HUES48 (cell line): ENCODE measurements around the gene MIA.
"Not testable (repeated sequence)": the region's sequence is repeated elsewhere in the genome, so short reads cannot be mapped to it uniquely, and the experiment has no call there.

Experiments used
- H3K27ac ChIP-seq: one replicate; pipeline ENCODE4 v1.7.0; 2013; ENCODE audit warnings: low read depth, low read length, inconsistent platforms
- H3K27me3 ChIP-seq: 2 replicates; pipeline ENCODE4 v1.6.1; 2013; ENCODE audit warnings: mild to moderate bottlenecking, low read length; ENCODE audit not compliant: control insufficient read depth, insufficient read depth
- H3K36me3 ChIP-seq: 2 replicates; pipeline ENCODE4 v1.6.1; 2013; ENCODE audit warnings: low read length; ENCODE audit not compliant: control insufficient read depth, insufficient read depth
- H3K4me1 ChIP-seq: 2 replicates; pipeline ENCODE4 v1.6.1; 2013; ENCODE audit warnings: mild to moderate bottlenecking, low read length; ENCODE audit not compliant: control insufficient read depth, insufficient read depth
- H3K4me3 ChIP-seq: 2 replicates; pipeline ENCODE4 v1.5.1; 2013; ENCODE audit warnings: mild to moderate bottlenecking, low read depth, low read length
- H3K9ac ChIP-seq: 2 replicates; pipeline ENCODE4 v1.6.1; 2013; ENCODE audit warnings: mild to moderate bottlenecking, low read depth, low read length, moderate library complexity
- H3K9me3 ChIP-seq: 2 replicates; pipeline ENCODE4 v1.6.1; 2013; ENCODE audit warnings: low read length; ENCODE audit not compliant: control insufficient read depth, insufficient read depth

Gene MIA

DNA sequence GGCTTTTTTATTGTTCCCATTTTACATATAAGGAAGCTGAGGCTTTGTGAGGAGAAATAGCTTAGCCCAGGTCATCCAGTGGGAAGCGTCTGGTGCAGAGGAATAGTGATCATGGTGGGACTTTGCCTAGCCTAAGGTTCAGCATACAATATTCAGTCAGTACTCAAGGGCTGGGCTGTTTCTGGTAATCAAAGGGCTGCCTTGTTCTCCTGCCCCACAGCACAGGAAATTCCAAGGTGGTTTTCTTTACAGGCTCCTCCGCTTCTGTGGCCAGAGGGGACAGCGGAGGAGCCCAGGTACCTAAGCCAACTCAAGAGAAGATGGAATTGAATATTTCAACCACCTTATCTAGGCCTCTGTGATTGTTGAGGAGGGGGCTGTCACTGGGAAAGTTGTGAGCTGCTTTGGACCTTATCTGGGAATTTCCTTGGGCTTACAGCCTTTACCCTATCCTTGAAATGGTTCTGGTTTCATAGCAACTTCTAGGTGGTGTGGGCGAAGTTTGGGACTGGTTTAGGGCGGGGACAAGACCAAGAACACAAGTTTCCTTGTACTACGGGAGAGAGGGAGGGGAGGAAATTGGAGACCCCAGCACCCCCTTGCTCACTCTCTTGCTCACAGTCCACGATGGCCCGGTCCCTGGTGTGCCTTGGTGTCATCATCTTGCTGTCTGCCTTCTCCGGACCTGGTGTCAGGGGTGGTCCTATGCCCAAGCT is at the start of gene MIA:
Gene MIA (plus strand): TSS at position 606 of the 716 bp plus-strand sequence. CDS start 22 bp downstream, at position 628.
- Histone ChIP-seq H3K9ac (no peak within 1 kb of the TSS), H3K4me3 (no peak within 1 kb of the TSS), H3K36me3 (no peaks in the 10 kb centered on the region), H3K9me3 (peaks cover 2% of the 10 kb centered on the region; the same call in 1 of the 2 replicates), H3K27me3 (no peaks in the 10 kb centered on the region), H3K4me1 (peaks cover 13% of the 10 kb centered on the region), H3K27ac (no peak within 1 kb of the TSS)

DNA sequence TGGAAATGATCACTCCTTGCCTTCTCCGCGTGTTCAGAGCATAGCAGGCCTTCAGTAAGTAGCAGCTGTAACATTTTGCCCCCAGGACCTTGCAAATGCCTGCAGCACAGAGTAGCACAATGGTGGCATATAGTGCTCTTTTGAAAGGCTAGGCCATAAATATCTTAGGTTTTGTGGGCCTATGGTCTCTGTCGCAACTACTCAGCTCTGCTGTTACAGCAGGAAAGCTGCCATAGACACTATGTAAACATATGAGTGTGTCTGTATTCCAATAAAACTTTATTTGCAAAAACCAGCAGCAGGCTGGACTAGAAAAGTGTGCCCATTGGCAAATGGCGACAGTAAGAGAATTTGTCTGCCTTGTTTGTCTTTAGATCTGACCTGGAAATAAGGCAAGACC is 49.0 kb upstream of the MIA start:
- Histone ChIP-seq H3K27me3 (no peaks in the 10 kb centered on the region), H3K4me3 (no peak overlapping the region), H3K4me1 (no peaks in the 10 kb centered on the region), H3K36me3 (peaks cover 46% of the 10 kb centered on the region), H3K9me3 (no peaks in the 10 kb centered on the region), H3K27ac (no peak overlapping the region), H3K9ac (no peak overlapping the region)

DNA sequence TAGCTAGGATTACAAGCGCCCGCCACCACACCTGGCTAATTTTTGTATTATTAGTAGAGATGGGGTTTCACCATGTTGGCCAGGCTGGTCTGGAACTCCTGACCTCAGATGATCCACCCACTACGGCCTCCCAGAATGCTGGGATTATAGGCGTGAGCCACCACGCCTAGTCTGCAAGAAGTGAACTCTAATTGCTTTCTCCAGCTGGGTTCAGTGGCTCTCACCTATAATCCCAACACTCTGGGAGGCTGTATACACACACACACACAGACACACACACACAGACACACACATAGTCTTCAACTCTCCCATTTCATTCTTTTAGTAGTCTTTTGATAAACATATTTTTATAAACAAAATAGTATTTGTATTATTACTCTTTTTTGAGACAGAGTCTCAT is 45.3 kb upstream of the MIA start:
- not testable (repeated sequence) for H3K9ac ChIP-seq, H3K4me1 ChIP-seq, H3K27me3 ChIP-seq, H3K4me3 ChIP-seq, H3K9me3 ChIP-seq, H3K27ac ChIP-seq
- H3K36me3 ChIP-seq, result peaks cover 71% of the 10 kb centered on the region

DNA sequence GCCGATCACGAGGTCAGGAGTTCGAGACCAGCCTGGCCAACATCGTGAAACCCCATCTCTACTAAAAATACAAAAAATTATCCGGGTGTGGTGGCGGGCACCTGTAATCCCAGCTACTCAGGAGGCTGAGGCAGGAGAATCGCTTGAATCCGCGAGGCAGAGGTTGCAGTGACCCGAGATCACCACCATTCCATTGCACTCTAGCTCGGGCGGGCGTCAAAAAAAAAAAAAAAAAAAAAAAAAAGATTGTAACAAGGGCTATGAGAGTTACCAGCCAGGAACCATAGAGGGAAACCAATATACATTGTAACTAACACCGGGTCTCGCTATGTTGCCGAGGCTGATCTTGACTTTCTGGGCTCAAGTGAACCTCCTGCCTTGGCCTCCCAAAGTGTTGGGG is 43.0 kb upstream of the MIA start:
- peaks cover 73% of the 10 kb centered on the region for H3K36me3 ChIP-seq
- not testable (repeated sequence) for H3K4me1 ChIP-seq, H3K4me3 ChIP-seq, H3K9ac ChIP-seq, H3K27me3 ChIP-seq, H3K27ac ChIP-seq, H3K9me3 ChIP-seq

DNA sequence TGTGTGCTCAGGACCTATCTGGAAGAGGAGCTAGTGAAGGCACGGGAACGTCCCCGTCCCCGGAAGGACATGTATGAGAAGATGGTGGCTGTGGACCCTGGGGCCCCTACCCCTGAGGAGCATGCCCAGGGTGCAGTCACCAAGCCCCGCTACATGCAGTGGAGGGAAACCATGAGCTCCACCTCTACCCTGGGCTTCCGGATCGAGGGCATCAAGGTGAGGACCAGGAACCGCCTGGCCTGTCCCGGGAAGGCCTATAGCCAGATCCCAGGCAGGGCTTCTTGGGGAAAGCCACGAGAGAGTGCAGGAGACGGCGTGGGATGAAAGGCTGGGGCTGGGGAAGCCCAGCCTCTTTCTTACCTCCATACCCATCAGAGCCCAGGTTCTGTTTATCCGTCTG is 42.2 kb upstream of the MIA start:
- H3K36me3 ChIP-seq, result peaks cover 67% of the 10 kb centered on the region
- H3K4me3 ChIP-seq, result no peak overlapping the region
- H3K27me3 ChIP-seq, result no peaks in the 10 kb centered on the region
- no peak overlapping the region for H3K27ac ChIP-seq
- H3K9me3 ChIP-seq, result no peaks in the 10 kb centered on the region
- no peak overlapping the region for H3K9ac ChIP-seq
- no peaks in the 10 kb centered on the region for H3K4me1 ChIP-seq

DNA sequence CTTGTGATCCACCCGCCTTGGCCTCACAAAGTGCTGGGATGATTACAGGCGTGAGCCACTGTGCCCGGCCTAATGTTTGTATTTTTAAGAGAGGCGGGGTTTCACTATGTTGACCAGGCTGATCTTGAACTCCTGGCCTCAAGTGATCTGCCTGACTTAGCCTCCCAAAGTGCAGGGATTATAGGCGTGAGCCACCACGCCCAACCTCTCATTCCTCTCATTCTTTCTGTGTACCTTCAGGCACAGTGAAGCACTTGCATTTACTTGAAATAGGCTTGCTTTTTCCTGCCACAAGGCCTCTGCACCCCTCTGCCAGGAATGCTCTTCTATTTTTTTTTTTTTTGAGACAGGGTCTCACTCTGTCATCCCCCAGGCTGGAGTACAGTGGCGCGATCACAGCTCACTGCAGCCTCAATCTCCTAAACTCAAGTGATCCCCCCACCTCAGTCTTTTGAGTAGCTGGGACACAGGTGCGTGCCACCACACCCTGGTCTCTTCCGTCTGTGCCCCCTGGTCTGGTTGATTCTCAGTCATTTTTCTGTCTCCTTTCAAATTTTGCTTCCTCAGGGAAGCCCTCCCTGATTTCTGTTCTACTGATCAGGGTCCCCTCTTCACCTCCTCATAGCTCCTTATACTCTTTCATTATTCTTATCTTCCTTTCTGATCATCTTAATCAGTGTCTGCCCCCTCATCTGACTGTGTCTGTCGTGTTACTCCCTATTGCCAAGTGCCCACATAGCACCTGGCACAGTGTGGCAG is 40.1 kb upstream of the MIA start:
- Histone ChIP-seq H3K36me3 (peaks cover 61% of the 10 kb centered on the region), H3K9me3 (no peaks in the 10 kb centered on the region), H3K4me1 (no peaks in the 10 kb centered on the region), H3K27ac (no peak overlapping the region), H3K9ac (no peak overlapping the region), H3K27me3 (no peaks in the 10 kb centered on the region), H3K4me3 (no peak overlapping the region)

DNA sequence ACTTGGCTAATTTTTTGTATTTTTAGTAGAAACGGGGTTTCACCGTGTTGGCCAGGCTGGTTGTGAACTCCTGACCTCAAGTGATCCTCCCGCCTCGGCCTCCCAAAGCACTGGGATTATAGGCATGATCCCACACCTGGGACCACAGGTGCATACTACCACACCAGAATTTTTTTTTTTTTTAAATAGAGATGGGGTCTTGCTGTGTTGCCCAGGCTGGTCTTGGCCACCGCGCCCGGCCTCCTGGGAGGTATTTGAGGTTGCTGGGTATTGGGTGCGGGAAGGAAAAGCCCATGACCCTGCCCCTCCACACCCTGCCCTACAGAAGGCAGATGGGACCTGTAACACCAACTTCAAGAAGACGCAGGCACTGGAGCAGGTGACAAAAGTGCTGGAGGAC is 38.7 kb upstream of the MIA start:
- H3K27me3 ChIP-seq, result no peaks in the 10 kb centered on the region
- H3K4me3 ChIP-seq, result no peak overlapping the region
- H3K4me1 ChIP-seq, result no peaks in the 10 kb centered on the region
- H3K36me3 ChIP-seq, result peaks cover 49% of the 10 kb centered on the region
- H3K27ac ChIP-seq, result no peak overlapping the region
- no peaks in the 10 kb centered on the region for H3K9me3 ChIP-seq
- no peak overlapping the region for H3K9ac ChIP-seq

DNA sequence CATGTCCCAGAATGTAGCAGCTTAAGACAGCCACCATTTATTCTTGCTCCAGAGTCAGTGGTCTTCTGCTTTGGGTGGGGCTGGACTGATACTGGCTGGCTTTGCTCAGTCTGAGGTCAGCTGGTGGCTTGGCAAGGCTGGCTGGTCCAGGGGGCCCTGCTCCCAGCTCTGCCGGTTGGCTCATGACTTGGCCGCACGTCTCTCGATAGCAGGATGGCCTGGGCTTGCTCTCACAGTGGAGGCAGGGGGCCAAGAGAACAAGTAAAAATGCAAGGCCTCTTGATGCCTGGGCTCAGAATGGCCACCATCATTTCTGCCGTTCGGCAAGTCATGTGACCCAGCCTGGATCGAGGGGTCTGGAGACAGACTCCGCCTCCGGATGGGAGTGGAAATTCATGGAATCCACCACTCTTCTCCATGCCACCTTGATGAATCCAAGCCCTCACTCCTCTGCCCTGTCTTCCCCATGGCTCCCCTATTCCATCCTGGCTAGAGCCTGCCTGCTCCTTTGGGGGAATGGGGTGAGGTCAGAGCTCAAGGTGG is 38.1 kb upstream of the MIA start:
- Histone ChIP-seq H3K4me3 (no peak overlapping the region), H3K27ac (no peak overlapping the region), H3K9me3 (no peaks in the 10 kb centered on the region), H3K4me1 (no peaks in the 10 kb centered on the region), H3K36me3 (peaks cover 51% of the 10 kb centered on the region), H3K9ac (no peak overlapping the region), H3K27me3 (no peaks in the 10 kb centered on the region)

DNA sequence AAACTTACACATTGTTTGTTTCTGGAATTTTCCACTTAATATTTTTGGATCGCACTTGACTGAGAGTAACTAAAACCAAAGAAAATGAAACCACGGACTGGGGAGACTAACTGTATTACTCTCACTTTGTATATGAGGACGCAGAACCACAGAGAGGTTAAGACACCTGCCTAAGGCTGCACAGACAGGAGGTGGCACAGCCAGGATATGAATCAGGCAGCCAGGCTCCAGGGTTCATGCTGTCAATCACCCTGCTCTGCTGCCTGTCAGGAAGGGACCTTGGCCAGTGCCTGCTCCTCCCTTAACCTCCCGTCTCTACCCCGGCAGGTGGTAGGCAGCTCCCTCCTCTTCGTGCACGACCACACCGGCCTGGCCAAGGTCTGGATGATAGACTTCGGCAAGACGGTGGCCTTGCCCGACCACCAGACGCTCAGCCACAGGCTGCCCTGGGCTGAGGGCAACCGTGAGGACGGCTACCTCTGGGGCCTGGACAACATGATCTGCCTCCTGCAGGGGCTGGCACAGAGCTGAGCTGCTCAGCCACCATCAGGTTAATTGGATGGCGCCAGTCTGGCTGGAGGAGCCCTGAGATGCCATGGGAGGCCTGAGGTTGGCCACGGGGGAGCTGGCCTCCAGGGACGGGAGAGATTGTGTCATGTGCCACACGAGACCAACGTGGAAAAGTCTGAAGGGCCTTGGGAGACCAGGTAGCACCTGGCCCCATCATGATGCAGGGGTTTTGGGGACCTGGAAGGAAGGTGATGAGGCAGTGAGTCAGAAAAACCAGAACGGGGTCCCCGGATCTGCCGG is 36.1 kb upstream of the MIA start:
- Histone ChIP-seq H3K9me3 (no peaks in the 10 kb centered on the region), H3K4me3 (no peak overlapping the region), H3K27ac (no peak overlapping the region), H3K9ac (no peak overlapping the region), H3K36me3 (peaks cover 38% of the 10 kb centered on the region), H3K27me3 (no peaks in the 10 kb centered on the region), H3K4me1 (no peaks in the 10 kb centered on the region)

DNA sequence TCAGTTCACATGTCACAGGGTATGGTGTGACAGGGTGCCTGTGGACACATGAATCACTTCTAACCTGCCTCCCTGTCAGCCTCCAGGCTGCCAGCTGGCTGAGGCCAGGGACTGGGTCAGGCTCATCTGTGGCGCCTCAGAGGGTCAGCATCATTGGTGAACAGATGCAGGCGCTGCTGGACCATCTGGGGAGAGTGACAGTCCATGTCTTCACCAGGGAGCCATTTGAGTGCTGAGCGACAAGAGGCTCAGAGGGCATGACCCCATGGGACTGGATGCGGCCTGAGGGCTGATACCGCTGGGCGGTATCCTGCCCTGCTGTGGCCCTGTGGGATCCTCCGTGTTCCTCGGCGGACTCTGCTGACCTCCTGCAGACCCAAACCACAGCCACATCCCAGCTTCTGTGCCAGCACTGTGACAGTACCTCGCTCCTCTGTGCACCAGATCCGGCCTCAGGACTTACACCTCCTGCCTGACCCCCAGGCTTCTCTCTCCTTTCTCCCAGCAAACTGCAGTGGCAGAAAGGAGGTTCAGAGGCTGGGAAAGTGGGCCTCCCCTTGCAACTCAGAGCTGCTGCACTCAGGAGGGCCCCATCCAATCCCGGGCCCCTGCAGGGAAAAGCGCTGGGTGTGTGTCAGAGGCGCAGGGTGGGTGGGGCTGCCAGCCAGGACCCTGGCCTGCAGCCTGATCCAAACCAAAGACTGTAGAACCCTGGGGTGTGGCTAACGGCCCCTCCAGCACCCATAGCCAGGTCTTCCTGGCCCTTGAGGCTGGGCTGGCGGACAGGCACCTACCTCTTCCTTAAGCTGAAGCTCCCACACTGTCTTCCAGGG is 35.2 kb upstream of the MIA start:
- Histone ChIP-seq H3K9ac (no peak overlapping the region), H3K36me3 (peaks cover 30% of the 10 kb centered on the region), H3K9me3 (no peaks in the 10 kb centered on the region), H3K27me3 (no peaks in the 10 kb centered on the region), H3K4me1 (0 out of 2 replicates have a peak, but pooled peaks cover 3% of the 10 kb centered on the region), H3K4me3 (no peak overlapping the region), H3K27ac (no peak overlapping the region)
